CD4-positive, alpha-beta T cell (primary cell): ENCODE data around the gene GNA12. TPM values are rescaled to one million over a fixed set of nuclear protein-coding genes. Genes with fewer than 3 reads are reported as not detected.

Source experiments
- ATAC-seq: fragments of 200-7000 bp; cut with Tn5 transposase; one replicate; pipeline ENCODE4 v1.10.0; 2022; ENCODE audit warnings: mild to moderate bottlenecking; ENCODE audit not compliant: poor library complexity
- CTCF ChIA-PET: fragments of 350-600 bp; sonication (Branson Sonifier 250); formaldehyde crosslinking; loops from one replicate; lab custom pipeline; 2021; ENCODE audit warnings: antibody characterized with exemption, inconsistent platforms; lab: Charles Lee
- POLR2A ChIA-PET: fragments of 350-600 bp; sonication (Branson Sonifier 250); formaldehyde crosslinking; loops from one replicate; lab custom pipeline; 2021; ENCODE audit warnings: antibody characterized with exemption, inconsistent platforms; lab: Charles Lee
- DNase-seq, 14 experiments: peaks; one replicate each; pipeline ENCODE4 v3.0.0-alpha.2; 2013 to 2020; ENCODE audit warnings: mixed read lengths in 2 of 14
- H3K27ac ChIP-seq, 2 donors: one replicate each; pipeline versions ENCODE4 v1.5.1 to v1.7.0; 2013; ENCODE audit warnings: low read length in 2 of 2, low read depth in 1 of 2, mild to moderate bottlenecking in 1 of 2
- H3K27me3 ChIP-seq, 2 experiments: 1 replicate in 1 of 2; 2 replicates in 1 of 2; pipeline versions ENCODE4 v1.6.1 to v1.7.0; 2013; ENCODE audit warnings: low read length in 2 of 2, control low read depth in 1 of 2, mild to moderate bottlenecking in 1 of 2, moderate library complexity in 1 of 2; ENCODE audit not compliant: insufficient read depth in 2 of 2, control insufficient read depth in 1 of 2
- H3K36me3 ChIP-seq: one replicate; pipeline ENCODE4 v1.6.1; 2013; ENCODE audit warnings: low read length, control low read depth; ENCODE audit not compliant: insufficient read depth
- H3K4me1 ChIP-seq: one replicate; pipeline ENCODE4 v1.6.1; 2013; ENCODE audit warnings: low read length, control low read depth; ENCODE audit not compliant: insufficient read depth
- H3K4me3 ChIP-seq: one replicate; pipeline ENCODE4 v1.5.1; 2013; ENCODE audit warnings: mild to moderate bottlenecking, low read length, moderate library complexity
- H3K9me3 ChIP-seq, 2 experiments: 1 replicate in 1 of 2; 2 replicates in 1 of 2; pipeline versions ENCODE4 v1.6.1 to v1.7.0; 2013; ENCODE audit warnings: low read length in 2 of 2, mild to moderate bottlenecking in 2 of 2, control low read depth in 1 of 2, moderate library complexity in 1 of 2; ENCODE audit not compliant: control insufficient read depth in 1 of 2, insufficient read depth in 1 of 2
- H3K27ac Mint-ChIP-seq: one replicate; pipeline ENCODE4 v1.8.0; 2020; ENCODE audit warnings: mixed read lengths
- H3K27me3 Mint-ChIP-seq: one replicate; pipeline ENCODE4 v1.8.0; 2021; ENCODE audit warnings: mixed read lengths
- H3K36me3 Mint-ChIP-seq: one replicate; pipeline ENCODE4 v1.8.0; 2021; ENCODE audit warnings: low read depth, mixed read lengths
- H3K4me1 Mint-ChIP-seq: one replicate; pipeline ENCODE4 v1.8.0; 2021; ENCODE audit warnings: low read depth, mixed read lengths
- H3K4me3 Mint-ChIP-seq: one replicate; pipeline ENCODE4 v1.8.0; 2020; ENCODE audit warnings: mild to moderate bottlenecking, mixed read lengths
- H3K9me3 Mint-ChIP-seq: one replicate; pipeline ENCODE4 v1.8.0; 2020; ENCODE audit warnings: mixed read lengths
- CTCF ChIP-seq: fragments of 200-600 bp; IDR thresholded peaks from one replicate; pipeline ENCODE4 v1.8.0; 2022; ENCODE audit warnings: antibody characterized with exemption, mild to moderate bottlenecking
- intact Hi-C, 2 experiments: fragments of 100-400 bp; cut with DNase I in 1 of 2; cut with micrococcal nuclease in 1 of 2; formaldehyde crosslinking; loops; one replicate each; pipeline versions ENCODE4 v1.15.1 to v1.9.0; 2023 to 2025; cut with DNase I, micrococcal nuclease
- total RNA-seq, 174 experiments: library from RNA in 2 of 174; stranded (reverse) in 2 of 174; gene quantifications; one replicate each; pipeline ENCODE4 v1.2.3 and lab custom pipeline; 2021 to 2026

GNA12 gene
- total RNA-seq, 2 experiments from 2014 or later, result 16.0 to 16.1 TPM

DNA sequence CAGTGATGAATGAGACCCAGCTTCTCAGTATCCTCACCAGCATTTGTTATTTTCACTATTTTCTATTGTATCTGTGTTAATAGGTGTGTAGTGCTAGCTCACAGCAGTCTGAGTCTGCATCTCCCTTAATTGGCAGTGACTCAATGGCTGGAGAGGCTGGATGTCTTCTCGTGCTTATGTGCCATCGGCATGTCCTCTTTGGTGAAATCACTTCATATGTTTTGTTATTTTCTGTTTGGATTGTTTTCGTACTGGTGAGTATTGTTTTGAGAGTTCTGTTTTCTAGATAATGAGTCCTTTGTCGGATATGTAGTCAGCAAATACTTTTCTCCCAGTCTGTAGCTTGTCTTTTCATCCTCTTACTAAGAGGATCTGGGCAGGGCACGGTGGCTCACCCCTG, 90.0 kb downstream of the GNA12 start:
- Mint-ChIP-seq H3K4me1 (peaks cover 10% of the 10 kb centered on the region), H3K27ac (no peak overlapping the region), H3K36me3 (peaks cover 48% of the 10 kb centered on the region), H3K4me3 (no peak overlapping the region), H3K9me3 (no peaks in the 10 kb centered on the region), H3K27me3 (no peaks in the 10 kb centered on the region)
- Histone ChIP-seq H3K4me1 (peaks cover 14% of the 10 kb centered on the region), H3K4me3 (no peak overlapping the region), H3K9me3 (no peaks in the 10 kb centered on the region), H3K27ac (no peak overlapping the region), H3K36me3 (peaks cover 3% of the 10 kb centered on the region), H3K27me3 (no peaks in the 10 kb centered on the region)
- intact Hi-C loops, result no loop called here
- no peak for DNase-seq
- ChIA-PET CTCF (no interaction called here), POLR2A (no interaction called here)
- no peak for ATAC-seq
- no peak for TF ChIP-seq CTCF

DNA sequence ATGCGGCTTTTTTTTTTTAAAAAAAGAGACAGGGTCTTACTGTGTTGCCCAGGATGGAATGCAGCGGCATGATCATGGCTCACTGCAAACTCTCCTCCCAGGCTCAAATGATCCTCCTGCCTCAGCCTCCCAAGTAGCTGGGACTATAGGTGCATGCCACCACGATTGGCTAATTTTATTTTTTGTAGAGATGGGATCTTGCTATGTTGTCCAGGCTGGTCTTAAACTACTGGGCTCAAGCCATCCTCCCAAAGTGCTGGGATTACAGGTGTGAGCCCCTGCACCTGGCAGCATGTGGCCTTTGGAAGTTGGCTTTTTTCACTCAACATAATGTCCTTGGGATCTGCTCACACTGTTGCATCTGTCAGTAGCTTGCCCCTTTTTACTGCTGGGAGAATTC, 91.0 kb downstream of the GNA12 start:
- peaks cover 3% of the 10 kb centered on the region for H3K36me3 ChIP-seq
- H3K4me1 ChIP-seq, result peaks cover 7% of the 10 kb centered on the region
- no peaks in the 10 kb centered on the region for H3K27me3 ChIP-seq
- DNase-seq (no peak), ATAC-seq (no peak)
- TF ChIP-seq CTCF, result no peak
- no peaks in the 10 kb centered on the region for H3K9me3 ChIP-seq
- intact Hi-C loops, result no loop called here
- H3K27ac Mint-ChIP-seq, result no peak overlapping the region
- no peak overlapping the region for H3K27ac ChIP-seq
- ChIA-PET POLR2A (no interaction called here), CTCF (no interaction called here)
- H3K4me3 ChIP-seq, result no peak overlapping the region
- peaks cover 47% of the 10 kb centered on the region for H3K36me3 Mint-ChIP-seq
- no peaks in the 10 kb centered on the region for H3K9me3 Mint-ChIP-seq
- no peaks in the 10 kb centered on the region for H3K27me3 Mint-ChIP-seq
- no peak overlapping the region for H3K4me3 Mint-ChIP-seq
- peaks cover 4% of the 10 kb centered on the region for H3K4me1 Mint-ChIP-seq

DNA sequence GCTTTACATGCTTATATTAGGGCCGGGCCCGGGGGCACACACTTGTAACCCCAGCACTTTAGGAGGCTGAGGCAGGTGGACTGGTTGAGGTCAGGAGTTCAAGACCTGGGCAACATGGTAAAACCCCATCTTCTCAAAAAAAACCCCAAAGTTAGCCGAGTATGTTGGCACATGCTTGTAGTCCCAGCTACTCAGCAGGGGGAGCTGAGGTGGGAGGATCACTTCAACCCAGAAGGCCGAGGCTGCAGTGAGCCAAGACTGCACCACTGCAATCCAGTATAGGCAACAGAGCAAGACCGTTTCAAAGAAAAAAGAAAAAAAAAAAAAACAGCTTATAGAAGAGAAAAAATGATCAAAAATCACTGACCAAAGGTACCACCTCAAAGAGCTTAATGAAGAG, 93.0 kb downstream of the GNA12 start:
- Histone ChIP-seq H3K4me1 (no peaks in the 10 kb centered on the region), H3K36me3 (peaks cover 3% of the 10 kb centered on the region), H3K4me3 (no peak overlapping the region), H3K27ac (no peak overlapping the region), H3K9me3 (no peaks in the 10 kb centered on the region), H3K27me3 (no peaks in the 10 kb centered on the region)
- ChIA-PET CTCF (interaction anchor here (1.2 kb wide), 1 partner anchor 80 kb away, joined by 4 read pairs; no protein-coding TSS in a partner anchor), POLR2A (no interaction called here)
- no peak for ATAC-seq
- H3K4me3 Mint-ChIP-seq, result no peak overlapping the region
- no peak for TF ChIP-seq CTCF
- no peaks in the 10 kb centered on the region for H3K9me3 Mint-ChIP-seq
- intact Hi-C loops, result no loop called here
- DNase-seq, result no peak
- no peaks in the 10 kb centered on the region for H3K27me3 Mint-ChIP-seq
- peaks cover 34% of the 10 kb centered on the region for H3K36me3 Mint-ChIP-seq
- no peaks in the 10 kb centered on the region for H3K4me1 Mint-ChIP-seq
- no peak overlapping the region for H3K27ac Mint-ChIP-seq
